Keratinocyte (primary cell): ENCODE measurements around the gene ST8SIA6. TPM values are rescaled to one million over a fixed set of nuclear protein-coding genes. Genes with fewer than 3 reads are reported as not detected.

Experiments
- DNase-seq: peaks from one replicate; pipeline ENCODE4 v3.0.0-alpha.2; 2011; ENCODE audit warnings: low read depth, missing footprints, low spot score
- FAIRE-seq: peaks from 2 replicates; lab custom pipeline; 2011; peaks lifted over from hg19 to GRCh38; lab: Jason Lieb, UNC
- H2AFZ ChIP-seq: 2 replicates; pipeline ENCODE4 v1.6.0; 2012; ENCODE audit warnings: low read length, control low read depth, inconsistent platforms; ENCODE audit not compliant: control insufficient read depth
- H3K27ac ChIP-seq: 2 replicates; pipeline ENCODE4 v1.5.1; 2011; ENCODE audit warnings: low read length; ENCODE audit not compliant: control insufficient read depth, insufficient read depth
- H3K27me3 ChIP-seq: 3 replicates; pipeline ENCODE4 v1.6.0; 2011; ENCODE audit warnings: low read length; ENCODE audit not compliant: control insufficient read depth, insufficient read depth; ENCODE audit errors: extremely low read depth
- H3K36me3 ChIP-seq, 2 experiments: 2 replicates in 1 of 2; 3 replicates in 1 of 2; pipeline ENCODE4 v1.5.1; 2011; ENCODE audit warnings: low read length in 2 of 2, mild to moderate bottlenecking in 1 of 2; ENCODE audit not compliant: control insufficient read depth in 2 of 2, insufficient read depth in 2 of 2; ENCODE audit errors: extremely low read depth in 1 of 2
- H3K4me1 ChIP-seq: 3 replicates; pipeline ENCODE4 v1.5.1; 2011; ENCODE audit warnings: low read length; ENCODE audit not compliant: control insufficient read depth, insufficient read depth; ENCODE audit errors: extremely low read depth
- H3K4me2 ChIP-seq: 3 replicates; pipeline ENCODE4 v1.6.0; 2011; ENCODE audit warnings: low read depth, low read length; ENCODE audit not compliant: control insufficient read depth, insufficient read depth; ENCODE audit errors: extremely low read depth
- H3K4me3 ChIP-seq, 3 experiments: fragments of 200-600 bp in 1 of 3; sonication (generic) in 1 of 3; 2 replicates in 2 of 3; 3 replicates in 1 of 3; pipeline ENCODE4 v1.5.1; 2011 to 2016; ENCODE audit warnings: low read length in 3 of 3, mild to moderate bottlenecking in 3 of 3, control low read depth in 2 of 3, inconsistent platforms in 1 of 3, low read depth in 1 of 3, mixed read lengths in 1 of 3, mixed run types in 1 of 3, moderate library complexity in 1 of 3; ENCODE audit not compliant: control insufficient read depth in 2 of 3, insufficient read depth in 2 of 3; ENCODE audit errors: extremely low read depth in 1 of 3
- H3K79me2 ChIP-seq: 2 replicates; pipeline ENCODE4 v1.6.0; 2012; ENCODE audit warnings: low read length; ENCODE audit not compliant: control insufficient read depth, insufficient read depth
- H3K9ac ChIP-seq: 3 replicates; pipeline ENCODE4 v1.6.0; 2011; ENCODE audit warnings: low read length; ENCODE audit not compliant: control insufficient read depth, insufficient read depth; ENCODE audit errors: extremely low read depth
- H3K9me1 ChIP-seq: 3 replicates; pipeline ENCODE4 v1.6.0; 2011; ENCODE audit warnings: low read length; ENCODE audit not compliant: control insufficient read depth, insufficient read depth; ENCODE audit errors: extremely low read depth
- H3K9me3 ChIP-seq: 2 replicates; pipeline ENCODE4 v1.5.1; 2012; ENCODE audit warnings: low read depth, low read length; ENCODE audit not compliant: control insufficient read depth
- H4K20me1 ChIP-seq: 3 replicates; pipeline ENCODE4 v1.6.0; 2011; ENCODE audit warnings: low read length; ENCODE audit not compliant: control insufficient read depth, insufficient read depth; ENCODE audit errors: extremely low read depth
- EZH2 ChIP-seq: IDR thresholded peaks from one replicate; pipeline ENCODE4 v1.6.1; 2012; ENCODE audit warnings: inconsistent platforms, mild to moderate bottlenecking, low read length, moderate library complexity
- dilution Hi-C: fragments of 300-500 bp; cut with MboI; formaldehyde crosslinking; loops from one replicate; pipeline ENCODE4 v1.7.0; 2020; ENCODE audit warnings: low sequenced_read_pairs; ENCODE audit not compliant: extremely low pct_ligation_motif_present
- polyA plus RNA-seq, 5 experiments: library from polyadenylated mRNA; depleted of rRNA in 3 of 5; stranded (reverse) in 3 of 5; stranded (forward) in 1 of 5; unstranded in 1 of 5; fragments of >200 nt; gene quantifications; 1 replicate in 1 of 5; 2 replicates in 3 of 5; 3 replicates in 1 of 5; pipeline versions ENCODE4 v1.2.1 to v1.2.3, GENCODE V29; 2011 to 2012; ENCODE audit warnings: missing spikeins in 2 of 5, low read depth in 1 of 5, low replicate concordance in 1 of 5
- TF ChIP-seq, protein P1 (sequence below), 3 experiments: IDR thresholded peaks in 1 of 3; conservative IDR thresholded peaks in 1 of 3; optimal IDR thresholded peaks in 1 of 3; 2 replicates in 2 of 3; 3 replicates in 1 of 3; pipeline versions ENCODE3 to v1.5.1; 2011; ENCODE audit warnings: low read length in 3 of 3, mild to moderate bottlenecking in 3 of 3, moderate library complexity in 2 of 3, control low read depth in 1 of 3, inconsistent platforms in 1 of 3; ENCODE audit not compliant: insufficient read depth in 2 of 3; ENCODE audit errors: extremely low read depth in 1 of 3

The ST8SIA6 gene
- polyA plus RNA-seq, 1 donor (not counting 4 experiments of a cell fraction or from before 2014, with no cell fraction given) = not detected

DNA sequence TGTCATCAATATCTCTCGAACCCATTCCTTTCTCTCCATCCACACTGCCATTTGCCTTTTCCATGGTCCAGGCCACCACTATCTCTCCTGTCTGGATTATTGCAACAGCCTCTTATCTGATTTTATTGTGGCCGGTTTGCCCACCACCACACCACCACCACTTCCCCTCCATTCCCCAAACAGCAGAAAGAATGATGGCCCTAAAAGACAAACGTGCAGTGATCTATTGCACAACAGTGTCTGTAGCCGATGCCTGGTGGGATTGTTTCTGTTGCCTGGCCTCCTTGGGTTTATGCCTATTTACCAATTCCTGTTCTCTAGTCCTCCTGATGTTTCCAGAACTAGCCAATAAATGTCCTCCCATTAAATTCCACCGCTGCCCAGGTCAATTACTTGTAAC is 10.2 kb upstream of the ST8SIA6 start:
- no peaks in the 10 kb centered on the region for H3K79me2 ChIP-seq
- H4K20me1 ChIP-seq = no peaks in the 10 kb centered on the region
- DNase-seq (no peak), FAIRE-seq (no peak)
- H3K4me2 ChIP-seq = no peak overlapping the region
- H3K9me1 ChIP-seq = no peaks in the 10 kb centered on the region
- no peak overlapping the region for H3K4me3 ChIP-seq
- TF ChIP-seq, protein P1, sequence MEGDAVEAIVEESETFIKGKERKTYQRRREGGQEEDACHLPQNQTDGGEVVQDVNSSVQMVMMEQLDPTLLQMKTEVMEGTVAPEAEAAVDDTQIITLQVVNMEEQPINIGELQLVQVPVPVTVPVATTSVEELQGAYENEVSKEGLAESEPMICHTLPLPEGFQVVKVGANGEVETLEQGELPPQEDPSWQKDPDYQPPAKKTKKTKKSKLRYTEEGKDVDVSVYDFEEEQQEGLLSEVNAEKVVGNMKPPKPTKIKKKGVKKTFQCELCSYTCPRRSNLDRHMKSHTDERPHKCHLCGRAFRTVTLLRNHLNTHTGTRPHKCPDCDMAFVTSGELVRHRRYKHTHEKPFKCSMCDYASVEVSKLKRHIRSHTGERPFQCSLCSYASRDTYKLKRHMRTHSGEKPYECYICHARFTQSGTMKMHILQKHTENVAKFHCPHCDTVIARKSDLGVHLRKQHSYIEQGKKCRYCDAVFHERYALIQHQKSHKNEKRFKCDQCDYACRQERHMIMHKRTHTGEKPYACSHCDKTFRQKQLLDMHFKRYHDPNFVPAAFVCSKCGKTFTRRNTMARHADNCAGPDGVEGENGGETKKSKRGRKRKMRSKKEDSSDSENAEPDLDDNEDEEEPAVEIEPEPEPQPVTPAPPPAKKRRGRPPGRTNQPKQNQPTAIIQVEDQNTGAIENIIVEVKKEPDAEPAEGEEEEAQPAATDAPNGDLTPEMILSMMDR (optimal IDR thresholded peaks at IDR 0.05 in 1 of 3, IDR thresholded peaks at IDR 0.05 in 1 of 3, conservative IDR thresholded peaks at IDR 0.05 in 1 of 3; ENCODE audit: extremely low read depth in 1 of 3, insufficient read depth in 2 of 3, low read length in 3 of 3) = no peak
- no peak for TF ChIP-seq EZH2
- dilution Hi-C loops = no loop called here
- no peak overlapping the region for H2AFZ ChIP-seq
- no peaks in the 10 kb centered on the region for H3K9me3 ChIP-seq
- no peaks in the 10 kb centered on the region for H3K27me3 ChIP-seq
- no peak overlapping the region for H3K9ac ChIP-seq
- H3K36me3 ChIP-seq = no peaks in the 10 kb centered on the region
- no peak overlapping the region for H3K27ac ChIP-seq
- H3K4me1 ChIP-seq = no peaks in the 10 kb centered on the region

DNA sequence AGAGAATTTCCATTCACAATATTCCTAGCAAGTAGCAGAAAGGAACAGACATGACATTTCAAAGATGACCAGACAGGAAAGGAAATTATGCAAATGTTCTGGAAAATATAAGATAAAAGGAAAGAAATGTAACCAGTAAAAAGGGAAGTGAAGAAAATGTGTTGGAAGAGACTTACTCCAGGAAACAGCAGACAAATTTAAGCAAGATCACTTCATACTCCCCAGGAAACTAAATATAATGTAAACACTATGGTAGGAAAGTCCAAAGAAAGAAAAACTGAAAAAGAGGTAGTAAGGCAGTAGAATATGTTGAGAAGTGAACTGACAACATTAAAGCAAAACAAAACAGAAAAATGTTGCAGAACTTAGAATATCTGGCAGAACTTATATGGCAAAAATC is 6.4 kb upstream of the ST8SIA6 start:
- Histone ChIP-seq H3K9me1 (no peaks in the 10 kb centered on the region), H3K36me3 (no peaks in the 10 kb centered on the region), H3K9ac (no peak overlapping the region), H3K4me2 (no peak overlapping the region), H3K4me1 (no peaks in the 10 kb centered on the region), H3K4me3 (no peak overlapping the region), H4K20me1 (no peaks in the 10 kb centered on the region), H3K27ac (no peak overlapping the region), H3K79me2 (no peaks in the 10 kb centered on the region), H3K9me3 (no peaks in the 10 kb centered on the region), H3K27me3 (no peaks in the 10 kb centered on the region), H2AFZ (no peak overlapping the region)
- TF ChIP-seq EZH2 = no peak
- TF ChIP-seq, protein P1 (optimal IDR thresholded peaks at IDR 0.05 in 1 of 3, IDR thresholded peaks at IDR 0.05 in 1 of 3, conservative IDR thresholded peaks at IDR 0.05 in 1 of 3; ENCODE audit: extremely low read depth in 1 of 3, insufficient read depth in 2 of 3, low read length in 3 of 3) = no peak
- dilution Hi-C loops = no loop called here
- FAIRE-seq (no peak), DNase-seq (no peak)
